Measurements from ENCODE around the gene NDUFAF7.
"Not testable (repeated sequence)": the region's sequence is repeated elsewhere in the genome, so short reads cannot be mapped to it uniquely, and the experiment has no call there.

GRCh38 chr2:37195862-37196319 is 35.6 kb upstream of the NDUFAF7 start:
- not testable (repeated sequence) for TF ChIP-seq POLR2A (IDR thresholded peaks at IDR 0.05; ENCODE audit: low read length); MAX (IDR thresholded peaks at IDR 0.05); REST (IDR thresholded peaks at IDR 0.05); CHD2 (IDR thresholded peaks at IDR 0.05; ENCODE audit: low read length, partially characterized antibody); NR3C1 (IDR thresholded peaks at IDR 0.05); CTCF (IDR thresholded peaks at IDR 0.05); SMC3 (IDR thresholded peaks at IDR 0.05); JUN (IDR thresholded peaks at IDR 0.05); USF2 (IDR thresholded peaks at IDR 0.05)
